NCI-H748 (cell line): ENCODE data around the gene TMEM41B.
A peak's percentile ranks its signal among the peaks of the same experiment; 100 is the strongest.
"Not testable (repeated sequence)": the region's sequence is repeated elsewhere in the genome, so short reads cannot be mapped to it uniquely, and the experiment has no call there.

Experiments
- DNase-seq: peaks from one replicate; lab custom pipeline; 2025; ENCODE audit not compliant: unreplicated experiment; lab: John Stamatoyannopoulos, UW

TMEM41B gene, protein sequence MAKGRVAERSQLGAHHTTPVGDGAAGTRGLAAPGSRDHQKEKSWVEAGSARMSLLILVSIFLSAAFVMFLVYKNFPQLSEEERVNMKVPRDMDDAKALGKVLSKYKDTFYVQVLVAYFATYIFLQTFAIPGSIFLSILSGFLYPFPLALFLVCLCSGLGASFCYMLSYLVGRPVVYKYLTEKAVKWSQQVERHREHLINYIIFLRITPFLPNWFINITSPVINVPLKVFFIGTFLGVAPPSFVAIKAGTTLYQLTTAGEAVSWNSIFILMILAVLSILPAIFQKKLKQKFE

DNA sequence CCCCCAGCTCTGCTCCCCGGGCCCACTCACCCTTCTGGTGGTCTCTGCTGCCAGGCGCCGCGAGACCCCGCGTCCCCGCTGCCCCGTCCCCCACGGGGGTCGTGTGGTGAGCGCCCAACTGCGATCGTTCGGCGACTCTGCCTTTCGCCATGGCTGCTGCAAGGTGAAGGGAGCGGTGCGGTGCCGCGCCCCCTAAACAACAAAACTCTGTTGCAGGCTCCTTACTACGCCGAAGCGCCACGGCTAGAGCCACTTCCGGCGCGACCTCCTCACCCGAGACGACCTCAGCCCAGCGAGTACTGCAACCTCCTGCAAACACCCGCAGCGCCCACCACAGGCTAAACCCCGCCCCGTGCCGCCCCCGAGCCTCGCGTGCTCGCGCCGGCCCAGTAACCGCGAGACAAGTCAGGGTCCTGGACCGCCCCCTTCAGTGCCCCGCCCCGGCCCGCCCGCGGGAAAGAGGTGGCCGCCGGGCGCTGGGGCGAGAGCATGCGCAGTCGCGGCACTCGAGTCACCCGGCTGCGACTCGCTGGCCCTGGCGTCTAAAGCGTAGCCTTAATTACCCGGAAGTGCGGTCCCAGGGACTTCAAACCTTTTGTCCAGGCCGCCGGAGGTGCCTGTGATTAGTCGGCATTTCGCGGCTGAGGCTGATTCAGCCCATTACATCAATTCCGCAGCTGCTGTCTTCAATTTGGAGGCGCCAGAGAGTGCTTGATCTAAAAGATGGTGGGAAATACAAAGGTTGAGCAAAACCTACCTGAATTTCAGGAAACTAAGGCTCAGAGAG is at the start of gene TMEM41B:
Gene TMEM41B, minus strand, starts transcription at position 303 of the 787 bp plus-strand sequence. Its CDS starts 152 bp downstream, at position 151.
- DNase-seq: peak; percentile 99

GRCh38 chr11:9362393-9362863 is 48.0 kb upstream of the TMEM41B start:
- no peak for DNase-seq

DNA sequence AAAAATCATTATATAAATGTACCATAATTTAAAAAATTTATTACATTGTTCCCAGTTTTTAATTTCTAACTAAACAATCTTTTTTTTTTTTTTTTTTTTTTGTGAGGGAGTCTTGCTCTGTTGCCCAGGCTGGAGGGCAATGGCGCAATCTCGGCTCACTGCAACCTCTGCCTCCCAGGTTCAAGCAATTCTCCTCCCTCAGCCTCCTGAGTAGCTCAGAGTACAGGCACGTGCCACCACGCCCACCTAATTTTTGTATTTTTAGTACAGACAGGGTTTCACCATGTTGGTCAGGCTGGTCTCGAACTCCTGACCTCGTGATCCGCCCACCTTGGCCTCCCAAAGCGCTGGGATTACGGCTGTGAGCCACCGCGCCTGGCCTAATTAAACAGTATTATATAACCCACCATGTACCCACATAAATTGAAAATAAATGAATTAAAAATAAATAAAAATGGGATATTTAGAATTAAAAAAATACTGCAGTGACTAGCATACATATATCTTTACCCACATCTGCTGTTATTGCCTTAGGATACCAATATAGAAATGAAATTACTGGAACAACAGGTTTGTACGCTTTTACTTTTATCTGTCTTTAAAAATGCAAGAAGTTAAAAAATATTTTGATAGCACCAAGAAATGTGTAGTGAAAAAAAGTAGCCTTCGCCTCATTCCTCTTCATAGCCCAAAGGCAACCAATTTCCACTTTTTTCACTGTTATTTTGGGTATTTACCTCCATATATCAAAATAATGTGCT is 46.6 kb upstream of the TMEM41B start:
- DNase-seq: not testable (repeated sequence)

DNA sequence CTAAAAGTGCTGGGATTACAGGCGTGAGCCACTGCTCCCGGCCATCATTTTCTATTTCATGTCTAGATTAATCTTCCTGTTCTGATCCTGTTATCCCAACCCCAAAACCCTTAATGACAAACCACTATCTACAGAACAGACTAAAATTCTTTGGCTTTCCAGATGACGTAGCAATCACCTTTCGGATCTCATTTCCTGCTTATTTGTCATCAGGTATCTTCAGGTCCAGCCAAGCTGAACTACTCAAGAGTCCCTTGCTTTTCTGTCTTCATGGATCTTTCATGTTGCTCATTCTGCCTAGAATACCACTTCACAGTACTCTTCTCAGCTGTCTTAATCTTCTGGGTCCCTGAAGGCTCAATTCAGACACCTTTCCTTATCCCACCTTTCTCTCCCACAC is 42.6 kb upstream of the TMEM41B start:
- DNase-seq: no peak

DNA sequence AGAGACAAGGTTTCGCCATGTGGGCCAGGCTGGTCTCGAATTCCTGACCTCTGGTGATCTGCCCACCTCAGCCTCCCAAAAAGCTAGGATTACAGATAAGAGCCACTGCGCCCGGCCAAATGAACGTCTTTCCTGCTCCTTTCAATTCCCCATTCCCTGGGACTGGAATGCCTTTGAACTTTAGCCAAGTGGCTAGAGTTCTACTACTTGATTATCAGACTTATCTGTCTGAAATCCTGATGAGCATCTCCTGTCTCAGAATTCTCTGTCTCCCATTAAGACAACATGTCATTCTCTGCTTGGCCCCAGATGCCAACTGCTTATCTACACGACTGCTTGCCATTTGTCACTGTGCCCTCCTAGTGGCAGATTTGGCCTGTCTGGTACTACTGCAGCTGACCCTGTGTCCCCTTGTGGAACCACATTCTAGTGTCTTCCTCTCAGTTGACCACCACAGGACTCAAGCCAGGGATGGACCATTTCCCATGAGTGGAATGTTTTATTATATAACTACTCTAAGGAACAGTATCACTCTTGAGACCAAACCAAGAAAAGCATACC is 37.0 kb upstream of the TMEM41B start:
- DNase-seq: no peak

GRCh38 chr11:9347779-9348178 is 33.4 kb upstream of the TMEM41B start:
- not testable (repeated sequence) for DNase-seq

DNA sequence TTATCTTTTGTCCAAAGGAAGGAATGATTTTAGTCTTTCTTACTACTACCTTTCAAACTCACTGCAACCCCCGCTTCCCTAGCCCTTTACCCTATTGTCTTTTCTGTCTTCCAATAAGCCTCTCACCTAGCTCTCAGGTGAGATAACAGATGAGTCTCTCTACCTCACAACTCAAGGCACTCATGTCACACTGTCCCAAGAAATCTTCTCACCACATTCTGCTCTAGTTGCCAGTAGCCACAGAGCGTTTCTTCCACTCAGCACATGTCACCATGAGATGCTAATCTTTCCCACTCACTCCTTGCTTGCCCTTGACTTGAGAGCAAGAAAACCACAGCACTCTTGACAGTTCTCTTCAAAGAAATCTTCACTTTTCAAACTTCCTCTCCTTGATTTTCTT is 32.7 kb upstream of the TMEM41B start:
- no peak for DNase-seq

GRCh38 chr11:9344061-9344680 is 29.8 kb upstream of the TMEM41B start:
- no peak for DNase-seq

DNA sequence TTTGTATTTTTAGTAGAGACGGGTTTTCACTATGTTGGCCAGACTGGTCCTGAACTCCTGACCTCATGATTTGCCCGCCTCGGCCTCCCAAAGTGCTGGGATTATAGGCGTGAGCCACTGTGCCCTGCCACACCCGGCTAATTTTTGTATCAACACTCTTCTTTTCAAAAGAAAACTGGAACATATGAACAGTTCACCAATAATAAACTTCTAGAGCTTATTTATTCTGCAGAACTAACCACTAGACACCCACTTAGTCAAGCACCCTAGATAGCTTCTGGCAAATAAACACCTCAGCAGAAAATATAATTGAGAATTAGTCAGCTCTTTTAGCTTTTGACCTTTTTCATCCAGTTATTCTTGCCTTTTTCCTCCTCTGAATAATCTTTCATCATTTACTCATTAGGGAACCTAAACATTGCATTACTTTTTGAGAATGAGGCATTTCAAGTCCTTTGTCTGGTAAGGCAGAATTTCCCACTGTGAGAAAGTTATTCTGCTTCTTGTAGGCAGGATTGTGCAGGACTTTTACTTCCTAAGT is 27.3 kb upstream of the TMEM41B start:
- DNase-seq: no peak

DNA sequence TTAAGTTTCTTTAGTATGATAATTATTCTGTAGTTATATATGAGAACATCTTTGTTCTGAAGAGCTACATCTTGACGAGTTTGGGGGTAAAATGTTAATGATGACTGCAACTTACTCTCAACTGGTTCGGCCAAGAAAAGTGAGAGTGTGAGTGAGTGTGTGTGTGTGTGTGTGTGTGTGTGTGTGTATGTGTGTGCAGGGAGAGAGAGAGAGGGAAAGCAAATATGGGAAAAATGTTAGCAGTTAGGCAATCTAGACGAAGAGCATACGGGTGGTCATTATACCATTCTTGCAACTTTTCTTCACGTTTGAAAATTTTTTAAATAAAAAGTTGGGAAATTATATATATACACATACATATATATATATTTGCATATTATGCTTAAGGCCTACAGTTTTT is 18.3 kb upstream of the TMEM41B start:
- no peak for DNase-seq

DNA sequence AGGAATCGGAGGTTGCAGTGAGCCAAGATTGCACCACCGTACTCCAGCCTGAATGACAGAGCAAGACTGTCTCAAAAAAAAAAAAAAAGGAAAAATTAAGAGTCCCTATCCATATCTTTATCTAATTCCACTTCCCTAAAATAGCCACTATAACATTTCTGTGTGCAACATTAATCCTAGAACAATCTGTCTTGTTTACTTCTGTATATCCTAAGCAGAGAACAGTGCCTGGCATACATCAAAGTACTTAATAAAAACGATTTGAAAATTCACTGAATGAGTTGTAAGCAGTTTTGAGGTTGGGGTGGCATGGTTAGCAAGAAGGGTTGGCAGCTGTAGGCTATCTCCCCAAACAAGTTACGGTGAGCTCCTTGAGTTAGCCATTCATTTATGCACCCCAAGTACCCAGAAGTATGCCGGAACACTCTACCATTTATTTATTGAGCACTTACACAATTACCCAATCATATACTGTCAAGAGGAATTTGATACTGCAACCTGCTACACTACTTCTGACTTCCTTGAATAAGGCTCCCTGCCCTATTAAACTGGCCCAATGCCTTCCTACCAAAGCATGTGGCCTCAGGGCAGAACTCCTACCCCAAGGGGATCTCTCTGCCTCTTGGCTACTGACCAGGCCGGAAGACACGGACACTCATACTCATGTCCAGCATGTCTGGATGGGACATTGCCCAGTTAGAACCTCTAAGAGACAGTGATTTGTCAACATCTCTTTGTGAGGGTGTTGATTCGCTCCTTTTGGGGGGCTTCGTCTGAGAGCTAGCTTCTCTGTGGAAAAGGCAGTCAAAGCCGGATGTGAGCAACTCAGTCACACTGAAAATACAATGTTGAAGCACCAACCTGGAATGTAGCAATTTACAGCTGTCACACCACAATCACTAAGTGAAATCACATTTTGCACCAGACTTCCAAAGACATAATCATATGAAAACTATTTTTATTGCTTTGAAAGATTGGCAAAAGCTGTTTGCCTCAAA is 16.3 kb upstream of the TMEM41B start:
- DNase-seq: no peak

DNA sequence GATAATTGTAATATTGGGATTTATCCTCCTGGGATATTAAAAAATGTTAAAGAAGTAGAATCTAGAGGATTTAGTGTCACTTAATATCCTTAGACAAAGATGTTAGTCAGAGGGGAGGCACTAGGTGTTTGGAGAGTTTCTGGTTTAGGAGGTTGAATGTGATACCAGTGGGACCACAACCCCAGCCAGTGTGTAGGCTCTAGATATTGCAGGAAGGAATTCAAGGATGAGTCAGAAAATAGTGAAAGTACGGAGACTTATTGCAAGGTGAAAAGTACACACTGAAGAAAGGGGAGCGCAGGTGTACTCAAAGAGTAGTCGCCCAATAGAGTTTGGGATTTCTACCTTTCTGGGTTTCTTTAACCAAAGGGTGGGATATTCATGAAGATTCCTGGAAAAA is 5.7 kb upstream of the TMEM41B start:
- no peak for DNase-seq

GRCh38 chr11:9319377-9320001 is 5.1 kb upstream of the TMEM41B start:
- peak; percentile 41 for DNase-seq

DNA sequence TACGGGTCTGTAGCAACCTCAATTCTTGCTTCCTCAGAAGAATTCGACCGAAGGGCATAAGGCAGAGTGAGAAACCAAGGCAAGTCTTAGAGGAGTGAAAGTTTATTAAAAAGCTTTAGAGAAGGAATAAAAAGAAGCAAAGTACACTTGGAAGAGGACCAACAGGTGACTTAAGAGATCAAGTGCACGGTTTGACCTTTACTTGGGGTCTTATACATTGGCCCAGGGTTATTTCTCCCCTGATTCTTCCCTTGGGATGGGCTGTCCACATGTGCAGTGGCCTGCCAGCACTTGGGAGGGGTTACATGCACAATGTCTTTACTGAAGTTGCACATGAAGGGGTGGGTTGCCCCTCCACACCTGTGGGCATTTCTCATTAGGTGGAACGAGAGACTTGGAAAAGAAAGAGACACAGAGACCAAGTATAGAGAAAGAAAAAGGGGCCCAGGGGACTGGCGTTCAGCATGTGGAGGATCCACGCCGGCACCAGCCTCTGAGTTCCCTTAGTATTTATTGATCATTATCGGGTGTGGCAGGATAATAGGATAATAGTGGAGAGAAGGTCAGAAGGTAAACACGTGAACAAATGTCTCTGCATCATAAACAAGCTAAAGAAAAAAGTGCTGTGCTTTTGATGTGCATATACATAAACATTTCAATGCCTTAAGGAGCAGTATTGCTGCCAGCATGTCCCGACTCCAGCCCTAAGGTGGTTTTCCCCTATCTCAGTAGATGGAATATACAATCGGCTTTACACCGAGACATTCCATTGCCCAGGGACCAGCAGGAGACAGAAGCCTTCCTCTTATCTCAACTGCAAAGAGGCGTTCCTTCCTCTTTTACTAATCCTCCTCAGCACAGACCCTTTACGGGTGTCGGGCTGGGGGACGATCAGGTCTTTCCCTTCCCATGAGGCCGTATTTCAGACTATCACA is 4.3 kb upstream of the TMEM41B start:
- not testable (repeated sequence) for DNase-seq

DNA sequence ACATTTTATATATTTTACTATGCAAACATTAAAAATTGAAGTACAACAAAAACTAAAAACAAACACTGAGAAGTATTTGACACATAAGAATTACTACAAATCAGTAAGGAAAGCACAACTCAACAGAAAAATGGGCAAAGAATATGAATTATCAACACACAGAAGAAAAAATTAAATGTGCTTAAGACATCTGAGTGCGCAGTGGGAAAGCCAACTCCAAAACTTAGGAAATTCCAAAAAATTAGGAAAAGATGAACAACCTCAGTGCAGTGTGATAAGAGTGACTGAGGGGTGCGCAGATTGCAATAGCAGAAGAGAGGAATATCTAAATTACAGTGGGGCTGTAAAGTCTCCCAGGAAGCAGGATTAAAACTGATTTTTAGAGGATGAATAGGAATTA is 1.9 kb upstream of the TMEM41B start:
- no peak for DNase-seq

DNA sequence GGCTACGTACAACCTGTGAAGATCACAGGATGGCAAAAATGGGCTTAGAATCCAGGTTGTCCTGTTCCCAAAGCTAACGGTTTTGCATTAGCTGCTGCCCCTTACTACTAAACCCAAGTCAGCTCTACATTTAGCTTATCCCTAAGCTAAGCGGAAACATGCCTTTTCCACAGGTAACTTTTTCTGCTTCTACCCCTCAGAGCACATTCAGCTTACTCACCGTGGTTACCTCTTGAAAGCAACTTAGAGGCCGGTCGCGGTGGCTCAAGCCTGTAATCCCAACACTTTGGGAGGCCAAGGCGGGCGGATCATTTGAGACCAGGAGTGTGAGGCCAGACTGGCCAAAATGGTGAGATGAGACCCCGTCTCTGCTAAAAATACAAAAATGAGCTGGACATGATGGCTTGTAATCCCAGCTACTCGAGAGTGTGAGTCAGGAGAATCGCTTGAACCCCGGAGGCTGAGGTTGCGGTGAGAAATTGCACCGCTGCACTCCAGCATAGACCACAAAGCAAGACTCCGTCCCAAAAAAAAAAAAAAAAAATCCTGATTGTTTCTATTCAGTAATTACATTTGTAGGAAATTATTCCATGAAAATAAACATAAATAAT is 790 bp upstream of the TMEM41B start:
- DNase-seq: no peak

DNA sequence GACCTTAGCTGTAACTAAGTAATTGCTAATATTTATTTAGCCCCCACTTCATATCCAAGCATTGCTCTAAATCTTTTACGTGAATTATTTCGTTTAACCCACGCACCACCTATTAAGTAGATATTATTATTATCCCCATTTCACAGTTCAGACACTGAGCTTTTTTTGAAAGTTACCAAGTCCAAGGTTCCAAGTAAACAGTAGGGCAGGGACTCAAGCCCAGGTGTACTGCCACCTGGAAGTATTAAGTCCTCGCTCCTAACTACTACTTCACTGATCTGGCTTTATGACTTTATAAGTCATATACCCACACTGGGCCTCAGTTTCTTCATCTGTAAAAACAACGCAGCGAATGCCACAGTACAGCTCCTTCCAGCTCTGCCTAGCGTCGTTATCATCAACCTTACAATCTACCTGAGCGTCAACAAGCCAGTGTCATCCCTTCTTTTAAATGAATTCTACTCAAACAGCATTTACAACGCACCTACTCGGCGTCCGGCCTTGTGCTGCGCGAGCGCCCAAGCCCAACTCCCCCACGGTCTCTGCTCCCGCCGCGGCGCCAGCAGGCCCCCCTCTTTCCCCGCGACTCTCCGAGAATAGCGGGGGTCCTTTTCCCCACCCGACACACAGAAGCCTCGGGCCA is 624 bp downstream of the TMEM41B start:
- DNase-seq: peak; percentile 55
